ENCODE results near the gene CARMIL3. TPM values are rescaled to one million over a fixed set of nuclear protein-coding genes. Genes with fewer than 3 reads are reported as not detected.

Gene CARMIL3
- total and polyA plus RNA-seq, 2 of the 8 experiments (the other 6 are each of a cell fraction or from before 2014, with no cell fraction given): 6.0 to 9.0 TPM

- Histone ChIP-seq H3K79me1 (ENCODE audit: low read depth, low read length) (no peaks in the 10 kb centered on the region), H4K20me1 (replicated peaks in 1 of 2; ENCODE audit: control insufficient read depth in 1 of 2, insufficient read depth in 2 of 2, low read length in 2 of 2) (no peaks in the 10 kb centered on the region), H2AFZ (ENCODE audit: low read length) (no peak overlapping the region), H2BK20ac (ENCODE audit: low read length) (no peak overlapping the region), H3K79me2 (ENCODE audit: control insufficient read depth in 1 of 2, insufficient read depth in 2 of 2, low read length in 2 of 2) (no peaks in the 10 kb centered on the region), H2AK5ac (ENCODE audit: low read depth, low read length) (no peak overlapping the region), H3K9me3 (ENCODE audit: insufficient read depth in 2 of 2, low read depth in 1 of 2, low read length in 1 of 2) (no peaks in the 10 kb centered on the region; a peak in 1 of 4 replicates), H3K4me2 (ENCODE audit: insufficient read depth in 1 of 2, low read depth in 2 of 2, low read length in 2 of 2) (no peak overlapping the region), H3K4me3 (ENCODE audit: extremely low read depth in 1 of 4, insufficient read depth in 2 of 4, low read depth in 3 of 4, low read length in 4 of 4) (no peak overlapping the region), H2BK15ac (ENCODE audit: low read length) (no peak overlapping the region), H4K5ac (ENCODE audit: insufficient read length, low read depth, low read length) (no peak overlapping the region), H4K8ac (ENCODE audit: extremely low read depth, insufficient read depth, low read length) (no peak overlapping the region), H2BK5ac (ENCODE audit: low read depth, low read length) (no peak overlapping the region), H3K23me2 (ENCODE audit: low read depth, low read length) (no peaks in the 10 kb centered on the region), H3K4me1 (replicated peaks in 1 of 4; ENCODE audit: control insufficient read depth in 3 of 4, insufficient read depth in 4 of 4, low read length in 3 of 4) (peaks cover 0 to 5% (median 0%) of the 10 kb centered on the region in 4 experiments; a peak in 2 of 7 replicates), H3K36me3 (ENCODE audit: control insufficient read depth in 2 of 4, insufficient read depth in 4 of 4, low read length in 3 of 4) (no peaks in the 10 kb centered on the region), H3K27ac (ENCODE audit: low read depth, low read length) (no peak overlapping the region), H3K23ac (ENCODE audit: insufficient read length) (no peak overlapping the region), H4K91ac (replicated peaks; ENCODE audit: insufficient read length, low read length) (no peak overlapping the region), H2BK12ac (ENCODE audit: low read depth, low read length) (no peak overlapping the region), H3K9ac (replicated peaks in 1 of 4; ENCODE audit: extremely low read depth in 1 of 4, low read depth in 3 of 4, low read length in 3 of 4) (no peak overlapping the region), H3K4ac (replicated peaks; ENCODE audit: insufficient read length, low read depth, low read length) (no peak overlapping the region), H2BK120ac (replicated peaks; ENCODE audit: low read depth, low read length) (no peak overlapping the region), H3K18ac (ENCODE audit: extremely low read depth, low read length) (no peak overlapping the region), H3K14ac (ENCODE audit: insufficient read length) (no peak overlapping the region), H3K56ac (replicated peaks; ENCODE audit: insufficient read length, low read depth, low read length) (no peak overlapping the region), H3K27me3 (replicated peaks in 1 of 4; ENCODE audit: control insufficient read depth in 3 of 4, extremely low read depth in 1 of 4, insufficient read depth in 3 of 4, low read length in 3 of 4) (no peaks in the 10 kb centered on the region)
- ChIA-PET POLR2A (ENCODE audit: partially characterized antibody) (interaction anchor here (0.9 to 1.1 kb wide), 2 partner anchors 76 to 80 kb away, joined by 3 read pairs; partner anchors contain the start of gene PCK2), CTCF (ENCODE audit: partially characterized antibody) (interaction anchor here (0.7 to 1.6 kb wide), 5 partner anchors 20 to 284 kb away, joined by 3 to 9 read pairs (median 3); partner anchors contain the start of genes DCAF11 and NRL)
- WGBS, 2 experiments (ENCODE audit: extremely low coverage in 1 of 2, insufficient coverage in 1 of 2, insufficient read length in 1 of 2, insufficient replicate concordance in 2 of 2, low coverage in 1 of 2, low lambda C conversion rate in 2 of 2, missing lambda C conversion rate in 1 of 2): 52% methylated on average over 12 of the region's 12 CpGs; no CpG with 5 or more reads in 1 of the 2 experiments
- DNase-seq (ENCODE audit: low read depth in 1 of 2, low spot score in 2 of 2) (no peak), FAIRE-seq (peak; percentile 48)
- TF ChIP-seq GTF2F1 (IDR thresholded peaks at IDR 0.05; ENCODE audit: borderline replicate concordance, low read depth, low read length): no peak
- TF ChIP-seq YY1 (IDR thresholded peaks at IDR 0.05; ENCODE audit: low read depth, low read length): peak; percentile 57; the same call in 1 of the 2 replicates
- peak; percentile 32; the same call in 1 of the 2 replicates for TF ChIP-seq TEAD4 (IDR thresholded peaks at IDR 0.05; ENCODE audit: low read depth, low read length)
- TF ChIP-seq SUZ12 (IDR thresholded peaks at IDR 0.05; ENCODE audit: low read length): no peak
- TF ChIP-seq CREB1 (IDR thresholded peaks at IDR 0.05): no peak
- no peak for TF ChIP-seq FOSL1 (IDR thresholded peaks at IDR 0.05; ENCODE audit: insufficient read depth, low read depth, low read length)
- TF ChIP-seq MAFK (IDR thresholded peaks at IDR 0.05; ENCODE audit: low read depth, low read length): no peak
- peak; percentile 99 to 100 for TF ChIP-seq RAD21 (IDR thresholded peaks at IDR 0.05 in 1 of 2, conservative IDR thresholded peaks at IDR 0.05 in 1 of 2; ENCODE audit: low read depth in 2 of 2, low read length in 2 of 2)
- TF ChIP-seq SIN3A (conservative IDR thresholded peaks at IDR 0.05 in 1 of 2, IDR thresholded peaks at IDR 0.05 in 1 of 2; ENCODE audit: low read depth in 1 of 2, low read length in 2 of 2): 0 out of 4 replicates have a peak, but pooled peaks of 1 of the 2 experiments have one; percentile 40
- no peak for TF ChIP-seq TAF1 (IDR thresholded peaks at IDR 0.05; ENCODE audit: low read depth, low read length)
- no peak for TF ChIP-seq BRCA1 (IDR thresholded peaks at IDR 0.05; ENCODE audit: low read depth, low read length)
Observed at GRCh38 chr14:24013654-24014514, 37.9 kb upstream of the CARMIL3 start.

Measured in H1 (cell line).